Mammary epithelial cell (primary cell): ENCODE data around the gene GTPBP6.

Experiments
- CTCF ChIP-seq, 2 donors: IDR thresholded peaks in 1 of 2; conservative IDR thresholded peaks in 1 of 2; 2 replicates each; pipeline ENCODE4 v1.5.1; 2011 to 2012; ENCODE audit warnings: inconsistent platforms in 2 of 2, low read length in 2 of 2, mild to moderate bottlenecking in 2 of 2, control low read depth in 1 of 2, low read depth in 1 of 2; ENCODE audit not compliant: insufficient read depth in 1 of 2; ENCODE audit errors: extremely low read depth in 1 of 2
- EZH2 ChIP-seq: IDR thresholded peaks from 2 replicates; pipeline ENCODE4 v1.6.1; 2012; ENCODE audit warnings: low read length, inconsistent platforms, borderline replicate concordance

- no peak for TF ChIP-seq EZH2
- no peak for TF ChIP-seq CTCF (conservative IDR thresholded peaks at IDR 0.05 in 1 of 2, IDR thresholded peaks at IDR 0.05 in 1 of 2; ENCODE audit: extremely low read depth in 1 of 2, insufficient read depth in 1 of 2, low read depth in 1 of 2, low read length in 2 of 2)
Measured at GRCh38 chrX:314781-315595, 3.6 kb downstream of the GTPBP6 start.
